UCSD-AML1 (cell line): ENCODE data around the gene FAM168A.
"Not testable (repeated sequence)": the region's sequence is repeated elsewhere in the genome, so short reads cannot be mapped to it uniquely, and the experiment has no call there.

Source experiments
- DNase-seq: peaks from one replicate; lab custom pipeline; 2025; ENCODE audit not compliant: unreplicated experiment; lab: John Stamatoyannopoulos, UW

The FAM168A gene

DNA sequence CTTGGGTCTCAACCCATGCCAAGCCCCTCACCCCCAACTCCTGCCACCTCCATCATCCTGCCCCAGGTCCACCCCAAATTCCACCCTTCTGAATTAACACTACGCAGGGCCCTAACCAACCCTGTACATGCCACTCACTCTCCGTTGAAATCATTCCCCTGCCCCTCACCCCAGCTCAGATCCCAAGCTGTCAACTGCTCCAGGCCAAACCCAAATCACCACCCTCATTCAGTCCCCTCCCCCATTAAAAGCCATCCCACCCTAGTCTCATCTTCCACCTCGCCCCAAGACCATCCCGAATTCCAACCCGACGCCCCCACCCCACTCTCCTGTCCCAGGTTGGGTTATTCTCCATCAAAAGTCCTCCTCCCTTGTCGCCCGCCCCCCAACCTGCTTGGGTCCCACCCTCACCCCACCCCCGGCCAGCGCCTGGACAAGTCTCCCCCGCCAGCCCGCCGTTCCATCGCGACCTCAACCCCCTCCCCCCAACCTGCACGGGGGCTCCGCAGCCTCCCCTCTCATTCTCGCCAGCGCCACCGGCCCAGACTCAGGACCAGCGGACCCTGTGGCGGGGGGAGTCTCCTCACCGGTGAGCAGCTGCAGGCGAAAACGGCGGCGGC is 466 bp downstream of the FAM168A start:
- DNase-seq = no peak

DNA sequence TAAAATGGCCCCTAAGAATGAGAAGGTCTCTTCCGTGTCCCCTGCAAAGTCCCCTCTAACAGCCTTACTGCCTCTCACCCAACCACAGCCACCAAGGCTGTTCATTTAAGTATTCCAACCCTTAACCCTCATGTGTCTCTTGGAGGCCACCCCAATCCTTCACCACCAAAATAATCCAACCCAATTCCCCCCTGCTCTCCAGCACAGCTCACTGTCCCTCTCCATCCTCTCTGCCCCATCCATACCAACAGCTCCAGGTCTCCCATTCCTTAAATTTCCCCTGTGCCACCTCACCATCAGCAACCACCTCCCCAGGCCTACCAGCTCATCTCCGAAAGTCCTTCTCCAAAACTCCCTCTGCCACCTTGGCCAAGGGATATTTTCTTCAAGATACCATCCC is 1.4 kb downstream of the FAM168A start:
- DNase-seq = no peak

DNA sequence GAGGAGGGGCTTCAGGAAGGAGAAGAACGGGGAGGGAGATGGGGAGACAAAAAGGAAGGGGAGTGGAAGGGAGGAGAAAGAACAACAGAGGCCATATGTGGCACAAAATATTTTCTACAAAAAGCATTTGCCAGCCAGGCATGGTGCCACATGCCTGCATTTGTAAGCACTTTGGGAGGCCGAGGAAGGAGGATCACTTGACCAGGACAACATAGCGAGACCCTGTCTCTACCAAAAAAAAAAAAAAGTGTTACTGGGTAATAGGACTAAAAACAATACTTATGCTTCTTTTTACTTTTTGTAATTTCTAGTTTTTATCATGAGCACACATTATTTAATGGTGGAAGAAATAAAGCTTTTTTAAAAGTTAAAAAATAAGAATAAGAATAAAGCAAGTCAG is 5.3 kb downstream of the FAM168A start:
- no peak for DNase-seq

DNA sequence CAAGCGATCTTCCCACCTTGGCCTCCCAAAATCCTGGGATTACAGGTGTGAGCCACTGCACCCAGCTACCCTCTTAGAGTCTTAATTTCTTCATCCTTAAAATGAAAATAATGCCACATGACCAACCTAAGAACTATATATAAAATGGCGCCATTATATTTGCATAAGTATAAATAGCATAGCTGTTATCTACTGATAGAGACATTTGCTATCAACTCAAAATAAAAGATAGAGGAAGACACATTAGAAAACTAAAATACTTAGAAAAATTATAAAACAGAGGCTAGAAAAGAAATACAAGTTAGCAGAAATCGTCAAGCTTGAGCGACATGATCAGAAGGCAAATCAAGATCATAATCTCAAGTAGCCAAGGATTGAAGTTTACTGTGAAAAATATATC is 6.2 kb downstream of the FAM168A start:
- no peak for DNase-seq

DNA sequence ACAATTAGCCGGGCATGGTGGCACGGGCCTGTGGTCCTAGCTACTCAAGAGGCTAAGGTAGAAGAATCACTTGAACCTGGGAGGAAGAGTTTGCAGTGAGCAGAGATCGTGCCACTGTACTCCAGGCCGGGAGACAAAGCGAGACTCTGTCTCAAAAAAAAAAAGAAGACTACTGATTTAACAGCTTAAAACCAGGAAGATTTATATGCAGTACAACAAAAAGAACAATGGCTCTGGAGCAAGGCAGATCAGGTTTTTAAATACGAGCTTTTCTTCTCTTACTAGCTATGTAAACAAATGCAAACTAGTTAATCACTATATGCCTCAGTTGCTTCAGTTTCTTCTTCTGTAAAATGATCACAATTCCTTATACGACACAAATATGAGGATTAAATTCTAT is 6.9 kb downstream of the FAM168A start:
- no peak for DNase-seq

DNA sequence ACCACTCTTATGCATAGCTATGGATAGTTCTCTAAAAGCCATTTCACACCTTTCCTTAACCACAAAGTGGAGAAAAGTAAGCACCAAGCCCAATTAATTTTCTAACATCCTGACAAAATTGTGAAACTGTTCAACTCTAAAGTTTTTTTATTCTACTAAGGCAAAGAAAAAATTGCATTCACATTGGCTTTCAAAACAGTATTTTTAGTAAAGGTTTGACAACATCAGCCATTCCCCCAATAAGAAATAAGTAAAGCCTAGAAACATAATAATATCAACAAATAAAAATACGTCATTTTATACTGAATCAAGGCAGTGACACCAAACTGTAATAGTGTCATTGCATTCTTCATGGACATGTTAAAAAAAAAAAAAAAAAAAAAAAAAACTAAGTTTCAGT is 11.1 kb downstream of the FAM168A start:
- DNase-seq = no peak

DNA sequence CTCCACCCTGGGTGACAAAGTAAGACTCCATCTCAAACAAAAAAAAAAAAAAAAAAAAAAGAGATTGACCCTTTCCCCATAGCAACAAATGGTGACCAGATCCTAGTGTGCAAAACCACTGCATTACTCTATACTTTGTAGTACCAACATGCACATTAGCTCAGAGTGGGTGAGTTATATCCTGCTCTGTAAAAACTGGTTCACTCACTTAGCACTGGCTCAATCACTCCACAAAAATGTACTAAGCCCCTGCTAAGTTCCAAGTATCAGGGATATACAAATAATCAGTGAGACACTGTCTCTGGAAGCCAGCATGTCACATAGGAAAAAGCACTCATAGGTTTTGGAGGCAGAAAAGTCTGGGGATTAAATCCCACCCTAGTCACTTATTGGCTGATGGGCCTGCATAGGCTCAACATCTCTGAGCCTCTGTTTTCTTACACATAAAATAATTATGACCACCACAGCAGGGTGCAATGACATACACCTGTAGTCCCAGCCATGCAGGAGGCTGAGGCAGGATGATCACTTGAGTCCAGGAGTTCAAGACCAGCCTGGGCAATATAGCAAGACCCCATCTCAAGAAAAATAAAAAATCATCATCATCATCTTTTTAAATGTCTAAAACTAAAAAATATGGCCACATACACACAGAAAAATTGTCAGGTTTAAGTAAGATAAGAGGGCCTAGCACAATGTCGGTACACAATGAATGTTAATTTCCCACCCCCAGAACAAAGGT is 11.9 kb downstream of the FAM168A start:
- DNase-seq = no peak

DNA sequence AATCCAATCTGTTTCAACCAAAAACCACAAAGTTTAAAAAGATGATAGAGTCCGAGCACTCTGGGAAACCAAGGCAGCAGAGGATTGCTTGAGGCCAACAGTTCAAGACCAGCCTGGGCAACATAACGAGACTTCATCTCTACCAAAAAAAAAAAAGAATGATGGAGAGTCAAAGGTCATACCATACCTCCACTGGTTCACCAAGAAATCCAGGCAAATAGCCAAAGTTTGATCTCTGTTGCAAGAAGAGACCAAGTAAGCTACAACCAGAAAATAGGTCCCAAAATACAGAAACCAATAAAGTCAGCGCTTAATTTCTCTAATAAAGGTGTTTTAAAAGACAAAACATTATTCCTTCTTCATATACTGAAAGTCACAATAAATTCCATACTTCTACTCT is 13.1 kb downstream of the FAM168A start:
- no peak for DNase-seq

DNA sequence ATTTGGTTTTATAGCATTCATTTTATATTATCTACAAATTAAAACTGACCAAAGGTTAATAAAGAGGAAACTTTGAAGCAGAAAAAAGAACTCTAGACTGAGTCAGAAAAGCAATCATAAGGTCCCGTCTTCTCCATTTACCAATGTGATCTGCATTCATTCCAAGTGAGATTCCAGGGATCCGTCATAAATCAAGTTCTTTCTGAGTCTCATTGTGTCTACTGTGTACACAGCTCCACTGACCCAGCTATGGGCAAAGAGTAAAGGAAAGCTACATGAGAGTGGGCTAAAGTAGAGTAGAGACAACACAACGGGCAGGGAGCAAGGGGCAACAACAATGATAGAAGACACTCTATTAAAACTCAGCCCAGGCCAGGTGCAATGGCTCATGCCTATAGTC is 15.3 kb downstream of the FAM168A start:
- DNase-seq = no peak

DNA sequence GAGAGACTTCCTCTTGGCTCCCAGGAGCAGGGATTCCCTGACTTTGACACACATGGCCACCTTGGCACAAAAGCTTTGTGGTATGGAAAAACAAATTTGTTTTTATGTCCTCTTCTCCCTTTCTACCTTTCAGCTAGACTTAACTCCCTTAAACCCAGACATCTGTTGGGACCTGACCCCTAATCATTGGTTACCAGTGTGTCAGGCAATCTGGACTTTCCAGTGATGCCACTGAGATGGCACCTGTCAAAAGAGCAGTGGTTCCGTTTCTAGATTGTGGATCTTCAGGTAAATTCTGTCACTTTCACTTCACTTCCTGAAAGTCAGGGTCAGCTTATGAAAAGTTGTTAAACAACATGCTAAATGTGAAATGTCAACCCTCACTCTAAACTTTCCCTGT is 17.2 kb downstream of the FAM168A start:
- not testable (repeated sequence) for DNase-seq

DNA sequence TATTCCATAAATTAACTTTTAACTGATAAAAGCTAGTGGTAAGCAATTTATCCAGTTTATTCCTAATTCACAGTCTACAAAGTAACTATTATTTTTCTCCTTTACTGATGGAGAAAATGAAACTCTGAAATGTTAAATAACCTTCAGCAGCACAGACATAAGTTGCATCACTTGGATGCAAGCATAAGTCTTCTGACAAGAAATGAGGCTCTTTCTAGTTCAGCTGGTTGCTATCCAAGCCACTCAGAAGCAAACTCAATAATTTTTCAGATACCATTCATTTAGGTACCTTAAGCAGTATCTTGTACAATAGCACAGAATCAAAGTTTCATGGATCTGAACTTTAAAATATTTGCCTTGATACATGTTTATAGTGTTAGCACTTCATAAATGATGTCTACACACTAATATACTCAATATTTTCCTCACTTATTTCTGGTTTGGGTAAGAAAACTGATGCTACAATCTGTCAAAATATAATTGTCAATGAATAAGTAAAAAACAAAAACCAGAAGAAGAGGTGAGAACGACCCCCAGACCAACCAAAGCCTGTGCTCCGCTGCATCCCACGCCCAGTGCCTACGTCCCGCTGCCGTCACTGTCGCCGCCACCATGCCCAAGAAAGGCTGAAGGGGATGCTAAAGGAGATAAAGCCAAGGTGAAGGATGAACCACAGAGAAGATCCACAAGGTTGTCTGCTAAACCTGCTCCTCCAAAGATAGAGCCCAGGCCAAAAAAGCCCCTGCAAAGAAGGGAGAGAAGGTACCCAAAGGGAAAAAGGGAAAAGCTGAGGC is 18.1 kb downstream of the FAM168A start:
- DNase-seq = no peak

DNA sequence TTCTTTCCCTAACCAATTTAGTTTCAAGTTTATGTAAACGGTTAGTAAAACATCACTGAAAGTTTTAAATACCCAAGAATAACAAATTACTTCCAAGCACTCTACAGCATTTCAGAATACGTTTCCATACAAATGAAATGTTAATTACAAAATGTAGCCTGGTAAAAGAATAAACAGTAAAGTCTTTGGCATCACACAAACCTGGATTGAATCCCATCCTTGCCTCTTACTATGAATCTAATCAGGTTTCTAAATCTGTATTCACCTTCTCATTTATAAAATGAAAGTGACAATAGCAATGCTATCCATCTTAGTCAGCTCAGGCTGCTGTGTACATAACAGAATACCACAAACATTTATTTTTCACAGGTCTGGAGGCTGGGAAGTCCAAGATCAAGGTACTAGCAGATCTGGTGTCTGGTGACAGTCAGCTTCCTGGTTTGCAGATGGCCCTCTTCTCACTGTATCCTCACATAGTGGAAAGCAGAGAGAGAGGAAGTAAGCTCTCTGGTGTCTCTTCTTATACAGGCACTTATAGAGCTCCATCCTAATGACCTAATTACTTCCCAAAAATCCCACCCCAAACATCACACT is 19.2 kb downstream of the FAM168A start:
- no peak for DNase-seq

DNA sequence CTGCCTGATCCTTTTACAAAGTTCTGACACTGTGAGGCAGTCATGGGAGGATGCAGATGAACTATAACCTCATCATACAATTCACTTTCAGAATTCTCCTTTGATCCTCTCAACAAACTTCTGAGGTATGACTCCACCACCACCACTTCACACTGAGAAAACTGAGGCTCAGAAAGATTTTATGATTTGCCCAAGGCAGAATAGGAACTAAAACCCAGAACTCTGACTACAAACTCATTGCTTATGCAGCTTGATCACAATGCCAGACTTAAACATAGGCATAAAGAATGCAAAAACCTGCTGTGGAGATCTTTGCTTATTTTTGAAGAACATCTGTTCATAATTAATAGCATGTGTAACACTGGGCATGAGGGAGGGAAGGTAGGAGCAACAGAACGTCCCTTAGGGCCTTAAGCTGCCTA is 20.4 kb downstream of the FAM168A start:
- DNase-seq = no peak

DNA sequence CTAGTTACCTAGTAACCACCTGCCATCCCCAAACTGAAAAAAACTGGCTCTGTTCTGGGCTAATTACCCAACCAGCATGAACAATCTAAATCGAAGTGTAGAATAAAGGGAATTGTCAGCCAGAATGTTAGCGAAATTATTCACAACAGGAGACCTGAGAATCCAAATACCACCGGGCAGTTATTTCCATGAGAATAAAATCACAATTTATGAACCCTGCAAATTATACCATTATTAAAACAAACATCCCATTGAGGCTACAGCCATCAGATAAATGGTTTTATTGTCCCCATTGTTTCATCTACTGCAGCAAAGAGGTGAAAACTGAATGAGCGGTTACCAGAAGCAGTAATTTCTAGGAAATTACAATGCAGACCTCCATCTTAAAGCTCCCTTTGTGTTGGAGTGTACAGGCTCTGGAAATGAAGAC is 21.7 kb downstream of the FAM168A start:
- DNase-seq = no peak

DNA sequence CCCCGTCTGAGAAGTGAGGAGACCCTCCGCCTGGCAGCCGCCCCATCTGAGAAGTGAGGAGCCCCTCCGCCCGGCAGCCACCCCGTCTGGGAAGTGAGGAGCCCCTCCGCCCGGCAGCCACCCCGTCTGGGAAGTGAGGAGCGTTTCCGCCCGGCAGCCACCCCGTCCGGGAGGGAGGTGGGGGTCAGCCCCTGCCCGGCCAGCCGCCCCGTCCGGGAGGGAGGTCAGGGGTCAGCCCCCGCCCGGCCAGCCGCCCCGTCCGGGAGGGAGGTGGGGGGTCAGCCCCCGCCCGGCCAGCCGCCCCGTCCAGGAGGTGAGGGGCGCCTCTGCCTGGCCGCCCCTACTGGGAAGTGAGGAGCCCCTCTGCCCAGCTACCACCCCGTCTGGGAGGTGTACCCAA is 25.9 kb downstream of the FAM168A start:
- not testable (repeated sequence) for DNase-seq

DNA sequence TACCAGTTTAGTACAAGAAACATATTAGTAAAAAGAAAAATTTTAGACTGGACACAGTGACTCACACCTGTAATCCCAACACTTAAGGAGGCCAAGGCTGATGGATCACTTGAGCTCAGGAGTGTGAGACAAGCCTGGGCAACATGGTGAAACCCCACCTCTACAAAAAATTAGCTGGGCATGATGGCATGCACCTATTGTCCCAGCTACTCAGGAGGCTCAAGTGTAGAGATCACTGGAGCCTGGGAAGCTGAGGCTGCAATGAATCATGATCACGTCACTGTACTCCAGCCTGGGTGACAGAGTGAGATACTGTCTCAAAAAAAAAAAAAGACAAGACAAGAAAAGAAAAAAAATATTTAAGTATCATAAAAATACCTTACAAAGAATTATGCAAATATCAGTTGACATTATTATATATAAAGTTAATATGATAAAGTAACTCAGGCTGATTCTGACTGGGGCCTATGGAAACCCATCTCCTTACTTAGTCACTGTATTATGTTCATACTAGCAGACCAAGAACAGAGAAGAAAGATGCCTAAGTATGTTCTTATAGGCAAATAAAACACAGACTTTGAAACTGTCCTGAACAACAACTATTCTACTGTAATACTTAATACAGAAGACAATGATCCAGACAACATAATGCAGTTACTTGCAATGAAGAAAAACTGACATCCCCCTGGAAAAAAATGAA is 27.3 kb downstream of the FAM168A start:
- DNase-seq = no peak

DNA sequence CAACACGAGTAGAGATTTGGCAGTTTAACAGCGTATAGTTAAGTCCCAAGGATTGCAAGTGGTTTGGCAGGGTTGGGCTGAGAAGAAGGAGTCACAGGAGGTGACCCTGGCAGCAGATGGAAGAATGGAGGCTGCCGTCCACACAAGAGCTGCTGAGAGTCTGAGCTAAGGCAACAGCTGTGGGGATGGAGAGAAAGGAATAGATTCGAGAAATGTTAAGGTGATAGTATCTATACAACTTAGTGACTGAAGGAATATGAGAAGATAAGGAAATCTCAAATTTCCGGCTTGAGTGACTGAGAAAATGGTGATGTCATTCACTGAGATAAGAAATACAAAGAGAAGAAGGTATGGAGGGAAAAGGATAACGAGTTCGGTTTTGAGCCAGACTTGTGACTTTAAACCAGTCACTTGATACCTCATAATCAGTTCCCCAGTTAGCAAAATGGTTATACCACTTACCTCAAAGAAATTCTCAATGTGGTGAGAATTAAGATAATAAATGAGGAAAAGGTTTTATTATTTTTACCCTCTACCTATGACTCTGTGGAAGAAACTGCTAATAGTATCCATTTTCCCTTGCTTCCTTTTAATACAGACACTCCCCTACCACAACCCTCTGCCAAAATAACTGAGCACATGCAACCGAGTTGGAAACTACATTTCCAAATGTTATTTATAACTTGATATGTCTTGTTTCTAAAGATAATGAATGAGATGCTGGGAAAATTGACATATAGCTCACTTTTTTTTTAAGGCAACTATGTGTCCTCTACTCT is 30.7 kb downstream of the FAM168A start:
- DNase-seq = no peak

DNA sequence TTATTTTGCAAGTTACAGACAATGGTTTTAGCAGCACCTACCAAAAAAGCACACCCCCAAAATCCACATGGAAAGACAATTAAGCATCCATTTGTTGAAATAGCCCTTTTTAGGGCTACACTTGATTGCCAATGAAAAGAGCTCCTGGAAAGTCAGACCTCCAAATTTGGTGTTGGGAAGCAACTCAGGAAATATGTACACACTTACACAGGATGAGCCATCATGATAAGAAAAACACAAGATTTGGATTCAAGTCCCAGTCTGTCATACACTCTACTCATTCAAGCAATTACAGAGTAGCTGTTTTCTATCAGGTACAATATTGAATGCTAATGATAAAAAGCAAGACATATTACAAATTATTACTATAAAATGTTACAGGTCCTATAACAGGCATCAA is 31.5 kb downstream of the FAM168A start:
- DNase-seq = no peak

DNA sequence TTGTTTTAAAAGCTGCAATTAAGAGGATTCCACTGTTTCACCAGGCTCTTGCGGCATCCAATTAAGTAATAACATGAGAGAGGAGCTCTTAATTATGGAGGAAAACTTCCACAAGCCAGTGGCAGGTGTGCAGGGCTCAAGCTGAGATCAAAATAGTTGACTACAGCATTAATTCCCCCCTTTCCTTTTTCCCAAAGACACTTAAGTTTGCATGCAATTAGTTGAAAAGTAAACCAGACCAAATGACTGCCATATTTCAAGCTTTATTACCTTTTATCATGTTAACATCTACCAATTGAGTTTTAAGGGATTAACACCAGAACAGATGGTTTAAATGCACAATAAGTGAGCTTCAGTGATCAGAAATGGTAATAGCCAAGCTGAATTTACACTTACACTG is 32.1 kb downstream of the FAM168A start:
- no peak for DNase-seq

DNA sequence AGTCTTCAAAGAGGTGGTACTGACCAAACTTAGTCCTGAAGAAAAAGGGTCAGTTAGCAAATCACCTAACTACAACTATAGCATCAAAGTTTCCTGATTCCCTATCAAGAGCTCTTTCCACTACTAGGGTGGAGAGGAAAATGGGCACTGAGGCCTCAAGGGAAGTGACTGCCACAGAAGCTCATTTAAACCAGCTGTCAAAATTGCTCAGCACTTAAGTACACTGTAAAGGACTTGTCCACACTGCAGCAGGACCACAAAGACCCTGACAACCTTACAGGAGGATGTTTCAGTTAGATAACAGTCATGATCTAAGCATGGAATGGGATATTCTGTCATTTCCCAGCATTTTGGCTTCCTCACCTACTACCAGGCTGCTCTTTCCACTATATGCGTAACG is 33.0 kb downstream of the FAM168A start:
- DNase-seq = no peak
